Cerebellar nuclear complex (tissue), 1 donor: Measurements from ENCODE around the gene C8G.

Experiments
- DNase-seq, 2 experiments: peaks; one replicate each; lab custom pipeline; 2025; lab: John Stamatoyannopoulos, UW

The C8G gene

GRCh38 chr9:136944519-136945332, at the start of gene C8G, which contains the start of gene FBXW5:
C8G (plus strand) TSS chr9:136945243; CDS start chr9:136945321, 78 bp downstream.
FBXW5 (minus strand) TSS chr9:136944738; CDS start chr9:136944083, 655 bp downstream.
- peak in 1 of 2 experiments; percentile 76 for DNase-seq

DNA sequence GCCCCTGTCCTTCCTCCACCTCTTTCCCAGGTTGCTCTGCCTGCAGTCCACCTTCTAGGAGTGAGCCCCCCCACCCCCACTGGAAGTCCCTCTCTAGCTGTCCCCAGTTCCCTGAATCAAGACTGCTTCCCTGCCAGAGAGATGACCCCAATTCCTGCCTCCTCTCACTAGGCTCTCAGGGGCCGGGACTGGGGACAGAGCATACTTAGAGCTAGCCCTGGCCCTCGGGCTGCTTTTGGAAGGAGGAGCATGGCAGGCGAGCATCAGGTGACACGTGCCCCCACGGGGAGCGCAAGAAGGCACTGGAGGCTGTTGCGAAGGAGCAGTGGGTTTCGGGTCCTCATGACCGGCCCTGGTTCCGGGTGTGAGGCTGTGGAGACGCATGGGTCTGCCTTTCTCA, 49.0 kb upstream of the C8G start:
- DNase-seq = no peak

- DNase-seq = no peak
These were observed 46.5 kb upstream of the C8G start for GRCh38 chr9:136898483-136899100.

DNA sequence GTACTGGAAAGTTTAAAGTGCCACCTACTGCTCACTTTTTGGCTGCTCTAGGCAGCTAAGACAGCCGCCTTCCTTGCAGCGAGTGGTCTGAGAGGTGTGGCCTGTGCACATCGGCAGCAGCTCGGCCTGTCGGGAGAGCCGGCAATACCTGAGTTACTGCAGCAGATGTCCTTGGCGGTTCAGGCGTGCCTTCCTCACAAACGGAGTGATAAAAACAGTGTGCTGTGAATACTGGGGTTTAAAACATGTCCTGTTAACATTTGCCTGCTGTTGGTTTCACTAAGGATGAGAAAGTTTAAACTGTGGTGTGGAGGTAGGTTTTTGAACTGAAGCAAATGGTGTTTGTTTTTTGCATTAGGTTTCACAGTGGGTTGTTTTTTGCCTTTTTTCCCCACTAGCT, 45.8 kb upstream of the C8G start:
- no peak for DNase-seq

DNA sequence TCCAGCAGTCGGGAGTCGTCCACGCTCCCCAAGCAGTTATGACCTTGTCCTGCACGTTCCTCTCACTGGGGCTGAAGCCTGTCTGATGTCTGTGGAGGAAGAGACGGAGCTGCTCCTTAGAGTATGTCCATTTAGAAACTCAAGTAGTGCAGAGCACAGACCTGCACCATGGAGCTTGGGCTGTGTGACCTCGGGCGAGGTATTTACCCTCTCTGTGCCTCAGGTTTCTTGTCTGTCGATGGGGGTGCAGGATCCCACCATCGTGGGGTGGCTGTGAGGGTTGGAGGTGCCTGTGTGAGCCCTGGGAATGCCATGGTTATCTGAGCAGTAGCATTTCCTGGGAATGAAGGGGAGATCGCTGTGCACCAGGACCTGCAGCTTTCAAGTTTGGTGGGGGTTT, 44.5 kb upstream of the C8G start:
- no peak for DNase-seq

DNA sequence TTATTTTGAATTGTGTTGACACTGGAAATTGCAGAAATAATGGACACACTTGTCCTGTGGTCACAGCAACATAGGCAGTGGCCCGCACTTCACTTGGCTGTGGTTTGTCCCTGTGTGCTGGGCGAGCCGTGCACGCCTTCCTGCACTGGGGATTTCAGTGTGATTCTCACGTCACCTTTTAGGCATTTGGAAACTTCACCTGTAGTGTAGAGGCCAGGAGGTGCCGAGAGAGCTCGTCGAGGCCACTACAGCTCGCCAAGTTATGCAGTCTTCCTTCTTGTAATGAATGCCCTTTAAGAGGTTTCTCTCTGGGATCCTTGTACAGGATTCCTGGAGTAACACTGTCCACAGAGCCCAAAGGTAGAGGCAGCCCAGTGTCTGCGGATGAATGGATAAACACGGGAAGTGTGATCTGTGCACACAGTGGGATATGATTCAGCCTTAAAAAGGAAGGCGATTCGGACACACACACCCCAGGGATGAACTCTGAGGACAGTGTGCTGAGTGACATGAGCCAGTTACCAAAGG, 44.0 kb upstream of the C8G start:
- no peak for DNase-seq

- DNase-seq = no peak
These were observed 43.4 kb upstream of the C8G start for GRCh38 chr9:136901516-136902258.

DNA sequence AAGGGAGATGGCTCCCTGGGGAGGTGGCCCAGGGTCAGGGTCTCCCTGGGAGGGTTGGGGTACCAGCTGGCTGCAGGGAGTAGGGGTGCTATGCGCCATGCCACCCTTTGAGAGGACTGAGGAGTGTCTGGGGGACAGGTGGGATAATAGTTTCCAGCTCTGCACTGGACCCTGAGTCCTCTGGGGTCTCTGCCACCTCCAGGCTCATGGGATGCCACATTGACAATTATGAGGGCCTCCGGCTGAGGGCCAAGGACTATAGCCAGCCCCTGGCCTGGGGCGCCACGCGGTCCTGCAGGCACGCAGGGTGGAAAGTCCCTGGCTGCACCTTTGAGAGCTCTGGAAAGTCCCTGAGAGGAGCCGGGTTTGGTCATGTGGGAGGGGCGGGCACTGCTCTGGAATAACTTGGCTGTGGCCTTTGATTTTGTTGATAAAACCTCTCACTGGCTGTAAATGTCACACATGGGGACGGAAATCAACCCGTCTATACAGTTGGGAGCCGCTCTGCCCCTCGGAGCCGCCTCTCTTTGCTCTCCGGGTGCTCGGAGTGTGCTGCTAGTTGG, 42.7 kb upstream of the C8G start:
- no peak for DNase-seq

DNA sequence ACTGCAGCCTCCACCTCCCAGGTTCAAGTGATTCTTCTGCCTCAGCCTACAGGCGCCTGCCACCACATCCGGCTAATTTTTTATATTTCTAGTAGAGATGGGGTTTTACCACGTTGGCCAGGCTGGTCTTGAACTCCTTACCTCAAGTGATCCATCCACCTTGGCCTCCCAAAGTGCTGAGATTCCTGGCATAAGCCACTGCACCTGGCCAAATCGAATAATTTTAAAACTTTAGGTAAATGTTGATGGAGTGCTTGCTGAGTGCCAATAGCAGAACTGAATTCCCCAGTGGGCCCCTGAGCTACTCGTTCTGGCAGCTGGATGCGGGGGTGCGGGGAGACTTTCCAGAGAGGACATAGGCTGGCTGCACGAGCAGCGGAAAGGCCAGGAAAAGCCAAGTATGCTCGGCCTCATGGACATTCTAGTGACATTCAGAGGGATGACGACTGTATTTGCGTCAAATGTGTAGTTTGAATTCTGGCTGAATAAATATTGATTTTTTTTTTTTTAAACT, 41.9 kb upstream of the C8G start:
- no peak for DNase-seq

DNA sequence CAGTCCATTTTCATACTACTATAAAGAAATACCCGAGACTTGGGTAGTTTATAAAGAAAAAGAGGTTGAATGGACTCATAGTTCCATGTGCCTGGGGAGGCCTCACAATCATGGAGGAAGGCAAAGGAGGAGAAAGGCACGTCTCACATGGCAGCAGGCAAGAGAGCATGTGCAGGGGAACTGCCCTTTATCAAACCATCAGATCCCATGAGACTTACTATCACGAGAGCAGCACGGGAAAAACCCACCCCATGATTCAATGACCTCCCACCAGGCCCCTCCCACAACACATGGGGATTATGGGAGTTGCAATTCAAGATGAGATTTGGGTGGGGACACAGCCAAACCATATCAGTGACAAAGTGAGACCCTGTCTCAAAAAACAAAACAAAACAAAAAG, 38.8 kb upstream of the C8G start:
- no peak for DNase-seq

DNA sequence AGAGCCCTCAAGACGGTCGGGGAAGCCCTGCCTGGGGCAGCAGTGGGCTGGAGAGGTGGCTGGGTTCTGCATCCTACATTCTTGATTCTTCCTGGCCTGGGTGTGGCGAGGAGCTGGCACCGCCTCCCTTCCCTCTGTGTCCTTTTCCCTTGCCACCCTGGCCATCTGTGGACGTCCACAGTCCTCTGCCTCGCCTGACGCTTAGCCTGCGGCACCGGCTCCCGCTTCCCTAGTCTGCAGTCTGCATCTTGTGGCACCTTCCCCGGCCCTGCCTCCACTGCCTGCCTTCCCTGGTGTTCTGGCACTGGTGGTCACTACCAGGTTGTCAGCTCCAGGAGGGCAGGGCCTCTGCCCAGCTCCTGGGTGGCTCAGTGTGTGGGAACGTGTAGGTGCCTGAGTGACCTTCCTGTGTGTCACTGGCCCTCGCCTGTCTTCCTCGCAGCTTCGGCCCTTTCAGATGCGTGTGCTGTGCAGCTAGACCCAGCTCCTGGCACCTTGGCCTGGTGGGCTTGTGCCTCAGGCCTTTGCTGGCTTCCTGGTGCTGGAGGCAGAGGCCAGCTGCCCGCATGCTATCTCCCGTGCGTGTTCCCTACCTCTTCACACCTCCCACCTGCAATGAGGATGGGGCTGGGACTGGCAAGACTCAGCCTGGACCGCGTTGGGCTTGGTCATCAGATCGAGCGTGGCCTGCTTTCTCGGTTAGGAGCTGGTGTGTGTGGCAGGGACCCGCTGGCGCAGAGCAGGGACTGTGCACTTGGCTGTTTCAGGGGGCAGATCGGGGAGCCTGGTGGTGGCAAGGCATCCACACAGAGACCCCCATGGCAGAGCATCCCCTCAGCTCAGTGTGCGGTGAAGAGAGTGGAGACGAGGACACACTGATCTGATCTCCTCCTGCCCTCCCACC, 37.8 kb upstream of the C8G start:
- DNase-seq = no peak

DNA sequence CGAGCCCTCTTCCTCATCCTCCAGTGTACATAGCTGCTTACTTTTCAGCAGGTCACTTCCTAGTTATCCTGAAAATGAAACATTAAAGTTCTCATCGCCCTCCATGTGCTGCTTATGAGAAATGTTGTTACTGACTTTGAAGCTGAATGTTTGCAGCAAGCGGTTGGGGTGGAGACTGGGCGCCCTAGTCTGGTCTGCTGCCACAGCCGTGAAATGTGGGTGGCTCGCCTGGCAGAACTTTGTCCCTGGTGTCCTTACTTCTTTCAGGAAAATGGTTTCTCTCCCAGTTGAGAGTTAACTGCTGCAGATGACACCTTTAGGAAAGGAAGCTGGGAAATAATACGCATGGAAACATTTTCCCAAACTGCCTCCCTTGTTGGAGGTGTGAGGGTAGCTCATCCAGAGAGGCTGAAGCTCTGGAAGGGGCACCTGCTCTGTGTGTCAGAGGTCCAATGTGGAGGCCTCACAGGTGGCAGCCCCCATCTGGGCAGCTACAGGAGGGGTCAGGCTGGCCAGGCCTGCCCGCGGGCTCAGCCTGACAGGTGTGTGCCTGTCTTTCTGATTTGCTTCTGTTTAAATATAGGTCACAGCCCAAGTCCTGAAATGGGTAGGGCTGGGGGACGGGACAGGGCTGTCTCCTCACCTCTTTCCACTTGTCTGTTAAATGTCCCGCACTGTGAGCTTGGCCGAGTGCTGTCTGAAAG, 34.7 kb upstream of the C8G start:
- DNase-seq = no peak

- no peak for DNase-seq
These were observed 34.2 kb upstream of the C8G start for GRCh38 chr9:136910901-136911245.

- DNase-seq = no peak
These were observed 31.2 kb upstream of the C8G start for GRCh38 chr9:136913701-136914438.

DNA sequence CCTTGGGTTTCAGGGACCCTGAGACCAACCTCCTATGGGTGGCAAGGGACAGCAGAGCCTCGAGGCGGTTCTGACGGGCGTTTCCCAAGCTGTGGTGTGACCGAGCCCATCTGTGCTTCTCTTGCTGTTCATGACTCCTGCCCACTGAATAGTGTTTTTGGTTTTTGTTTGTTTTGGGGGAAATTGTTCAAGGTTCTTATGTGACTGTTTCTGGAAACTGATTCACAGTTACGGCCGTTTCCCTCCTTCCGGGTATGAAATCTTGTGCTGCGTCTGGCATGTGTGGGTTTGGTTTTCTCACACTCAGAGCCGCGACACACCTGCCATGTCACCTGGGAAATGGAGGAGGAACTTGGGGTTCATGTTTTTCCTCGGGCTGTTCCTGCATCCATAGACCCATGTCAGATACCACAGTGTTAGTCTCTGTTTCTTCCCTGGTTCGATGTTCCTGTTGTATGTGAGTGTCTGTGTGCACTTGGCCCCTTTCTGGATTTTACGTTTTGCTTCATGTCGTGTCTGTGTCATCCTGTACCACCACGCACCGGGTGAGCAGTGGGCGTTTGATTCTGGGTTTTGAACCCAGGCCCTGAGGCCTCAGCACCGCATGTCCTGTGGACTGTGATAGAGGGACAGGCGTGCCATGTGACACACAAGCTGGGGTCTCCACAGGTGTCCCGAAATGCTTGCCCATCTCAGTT, 29.3 kb upstream of the C8G start:
- DNase-seq = no peak

- DNase-seq = no peak
These were observed 28.5 kb upstream of the C8G start for GRCh38 chr9:136916330-136917184.

DNA sequence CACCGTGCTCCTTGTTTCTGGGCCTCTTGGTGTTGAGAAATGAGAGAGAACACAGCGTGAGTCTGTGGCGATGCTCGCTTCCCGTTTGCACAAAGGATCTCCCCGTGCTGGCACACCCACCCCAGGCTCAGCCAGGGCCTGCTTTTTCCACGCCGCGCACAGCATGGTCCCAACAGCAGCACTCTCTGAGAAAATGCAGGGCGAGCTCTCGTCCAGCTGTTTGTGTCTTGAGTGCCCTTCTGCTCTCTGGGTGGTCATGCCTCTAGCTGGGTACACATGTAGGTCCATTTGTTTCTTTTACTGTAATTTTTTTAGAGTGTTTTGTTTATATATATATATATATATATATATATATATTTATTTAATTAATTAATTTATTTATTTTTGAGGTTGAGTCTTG, 27.1 kb upstream of the C8G start:
- no peak for DNase-seq

DNA sequence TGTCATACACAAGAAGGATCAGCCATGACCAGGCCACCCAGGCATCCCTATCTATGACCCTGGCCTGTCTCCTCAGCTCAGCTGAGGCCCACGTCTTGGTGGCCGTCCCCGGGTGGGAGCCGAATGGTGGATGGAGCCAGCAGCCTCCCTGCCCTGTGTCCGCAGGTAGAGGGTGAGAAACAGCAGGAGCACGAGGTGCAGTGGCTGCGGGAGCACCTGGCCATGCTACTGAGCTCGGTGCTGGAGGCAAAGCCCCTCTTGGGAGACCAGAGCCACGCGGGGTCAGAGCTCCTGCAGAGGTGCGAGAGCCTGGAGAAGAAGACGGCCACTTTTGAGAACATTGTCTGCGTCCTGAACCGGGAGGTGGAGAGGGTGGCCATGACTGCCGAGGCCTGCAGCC, 25.0 kb upstream of the C8G start:
- no peak for DNase-seq
